GM21723 (cell line): ENCODE measurements around the gene GSTO2.
A peak's percentile ranks its signal among the peaks of the same experiment; 100 is the strongest.

ENCODE experiments used
- ATAC-seq: cut with Tn5 transposase; IDR thresholded peaks from one replicate; pipeline ENCODE4 v1.9.1; 2021; ENCODE audit warnings: mild to moderate bottlenecking, moderate library complexity; ENCODE audit not compliant: unreplicated experiment

Gene GSTO2

DNA sequence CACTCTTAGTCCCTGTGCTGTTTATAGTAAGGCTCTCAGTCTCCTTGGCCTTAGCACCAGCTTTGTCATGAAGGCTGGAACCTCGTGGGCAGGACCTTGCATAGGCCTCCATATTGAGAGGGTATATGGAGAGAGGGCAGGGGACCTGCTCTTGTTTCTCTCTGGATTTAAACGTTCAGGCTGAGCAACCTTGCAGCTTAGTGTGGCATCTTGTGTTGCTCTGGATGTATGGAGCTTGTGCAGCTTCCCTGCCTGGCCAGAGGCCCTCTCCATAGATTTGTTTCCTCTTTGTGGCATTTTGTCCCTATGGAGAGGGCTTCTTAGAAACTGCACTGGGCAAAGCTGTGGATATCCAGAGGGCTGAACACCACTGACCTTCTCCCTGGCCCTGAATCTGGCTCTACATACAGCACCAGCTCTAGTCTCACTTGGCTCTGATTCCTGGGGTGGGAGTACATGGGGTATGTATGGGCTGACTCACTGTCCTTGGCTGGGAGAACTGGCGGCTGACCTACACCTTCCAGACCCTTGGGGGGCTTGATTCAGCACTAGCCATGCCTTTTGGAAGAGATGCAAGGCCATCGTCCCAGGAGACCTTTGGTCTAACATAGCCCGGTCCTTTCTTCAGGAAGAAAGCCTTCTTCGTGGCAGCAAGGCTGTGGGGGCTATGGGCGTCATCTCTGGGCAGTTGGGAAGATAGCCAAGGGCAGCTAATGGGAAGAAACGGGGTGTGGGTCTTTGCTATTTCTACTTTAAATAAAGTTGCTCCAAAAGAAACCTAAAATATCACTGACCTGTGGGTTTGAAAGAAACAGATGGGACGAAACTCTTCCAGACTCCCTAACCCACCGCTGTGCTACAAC, 38.8 kb downstream of the GSTO2 start:
- ATAC-seq: no peak

DNA sequence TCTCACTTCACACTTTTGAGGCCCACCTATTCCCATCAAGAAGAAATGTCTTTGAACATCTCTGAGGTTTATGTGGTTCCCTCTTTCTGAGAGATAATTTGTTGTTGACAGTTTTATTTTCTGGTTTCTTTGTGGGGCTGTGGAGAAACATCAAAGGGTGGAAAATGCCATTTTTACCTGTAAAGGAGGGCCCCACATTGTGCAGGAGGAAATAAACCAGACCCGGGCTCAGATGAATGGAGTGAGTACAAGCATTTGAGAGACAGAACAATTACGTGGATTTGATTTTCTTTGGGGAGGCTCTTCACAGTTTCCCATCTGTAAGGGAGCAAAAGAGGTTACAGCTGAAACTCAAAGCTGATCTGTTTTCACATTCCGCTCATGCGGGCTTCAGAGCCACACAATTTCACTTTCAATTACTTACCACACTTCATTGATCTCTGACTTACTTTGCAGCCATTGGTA, 39.5 kb downstream of the GSTO2 start:
- ATAC-seq: peak; percentile 82

DNA sequence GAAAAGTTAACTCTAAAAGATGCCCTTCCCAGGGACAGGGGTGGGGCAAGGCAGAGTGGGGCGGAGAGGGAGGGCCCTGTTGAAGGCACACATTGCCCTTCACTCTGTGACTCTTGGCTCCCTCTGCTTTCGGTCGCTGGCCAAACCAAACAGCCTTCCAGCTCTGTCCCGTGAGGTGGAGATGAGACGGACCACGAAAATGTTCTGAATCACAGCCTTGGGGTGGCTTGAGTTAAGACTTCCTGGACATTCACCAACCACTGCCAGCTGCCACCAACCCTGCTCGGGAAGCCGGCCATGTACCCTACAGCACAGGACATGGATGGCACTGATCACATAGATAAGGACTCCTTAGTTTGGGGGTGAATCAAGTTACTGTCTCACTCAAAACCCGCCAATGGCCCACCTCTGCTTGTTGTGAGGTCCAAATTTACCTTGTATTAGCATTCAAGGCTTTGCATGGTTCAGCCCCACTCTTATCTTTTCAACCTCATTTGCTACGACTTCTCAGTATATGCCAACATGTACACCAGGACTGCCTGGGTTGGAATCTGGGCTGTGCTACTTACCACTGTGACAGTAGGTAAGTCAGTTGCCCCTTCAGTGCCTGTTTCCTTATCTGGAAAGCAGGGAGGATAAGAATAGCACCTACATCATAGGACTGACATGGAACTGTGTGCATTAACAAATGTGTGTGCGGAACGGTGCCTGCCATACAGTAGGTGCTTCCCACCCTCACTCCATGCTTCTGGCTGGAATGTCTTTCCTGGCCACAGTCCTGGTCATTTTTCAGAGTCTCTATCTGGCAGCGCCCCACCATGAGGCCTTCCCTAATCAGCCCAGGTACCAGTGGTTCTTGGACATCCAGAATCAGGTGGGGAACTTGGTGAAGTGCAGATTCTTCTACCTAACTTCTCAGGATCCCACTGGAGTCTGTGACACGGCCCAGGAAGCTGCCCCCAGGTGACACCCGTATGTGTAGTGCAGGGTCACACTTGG, 41.3 kb downstream of the GSTO2 start:
- ATAC-seq: no peak

DNA sequence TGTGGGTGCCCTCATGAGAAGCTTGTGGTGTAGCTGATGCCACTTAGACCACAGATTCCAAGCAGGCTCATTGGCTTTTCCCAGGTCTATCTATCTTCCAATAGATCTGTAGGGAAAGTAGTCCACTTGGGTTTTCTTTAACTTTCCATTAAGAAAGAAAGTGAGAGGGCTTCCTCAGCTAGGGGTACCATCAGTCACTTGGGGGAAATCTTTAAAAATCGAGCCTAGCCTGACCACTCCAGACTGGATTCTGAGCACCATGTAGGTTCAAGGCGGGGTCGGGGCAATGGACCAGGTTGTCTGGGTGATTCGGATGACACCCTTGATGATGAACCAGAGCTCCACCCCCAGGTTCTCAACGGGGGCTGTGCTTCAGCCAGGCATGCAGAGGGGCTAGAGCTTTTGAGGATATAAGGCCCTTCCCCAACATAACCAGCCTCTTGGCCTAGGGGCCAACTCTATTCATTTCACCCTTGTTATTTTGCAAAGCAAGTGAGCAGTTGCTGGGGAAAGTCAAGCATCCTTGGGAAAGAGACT, 42.3 kb downstream of the GSTO2 start:
- ATAC-seq: no peak

DNA sequence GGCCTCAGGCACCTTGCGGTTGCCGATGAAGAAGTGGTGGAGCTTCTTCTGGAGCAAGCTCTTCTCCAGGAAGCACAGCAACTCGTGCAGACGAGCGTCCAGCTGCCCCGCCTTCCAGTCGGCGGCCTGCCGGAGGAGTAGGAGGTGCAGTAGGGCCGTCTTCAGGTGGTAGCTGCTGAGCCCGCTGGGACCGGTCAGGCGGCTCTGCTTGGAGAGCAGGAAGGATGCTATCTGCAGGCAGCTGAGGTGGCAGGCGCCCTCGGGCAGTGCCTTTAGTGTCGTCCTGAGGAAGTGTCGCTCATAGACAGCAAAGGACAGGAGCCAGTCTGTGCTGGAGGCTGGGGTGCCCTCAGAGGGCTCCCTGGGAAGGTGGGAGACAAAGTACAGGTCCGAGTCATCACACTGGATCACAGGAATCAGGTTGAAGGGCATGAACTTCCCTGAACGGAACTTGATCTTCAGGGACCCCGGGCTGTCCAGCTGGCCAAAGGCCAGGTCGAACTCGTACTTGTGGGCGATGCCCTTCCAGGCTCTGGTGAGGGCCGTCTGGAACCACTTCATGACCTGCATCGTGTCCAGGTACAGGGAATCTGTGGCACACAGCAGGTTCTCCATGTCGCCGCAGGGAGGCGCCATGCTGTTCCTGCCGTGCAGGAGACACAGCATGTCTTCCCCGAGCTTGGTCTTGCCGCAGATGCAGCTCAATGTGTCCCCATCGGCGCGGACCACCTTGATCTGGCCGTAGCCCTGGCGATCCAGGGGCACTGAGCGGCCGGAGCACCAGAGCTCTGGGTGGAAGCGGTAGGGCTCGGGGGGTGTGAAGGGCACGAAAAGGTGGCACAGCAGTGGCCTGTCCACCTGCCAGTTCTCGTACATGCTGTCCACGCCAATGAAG, 45.9 kb downstream of the GSTO2 start:
- ATAC-seq: no peak

DNA sequence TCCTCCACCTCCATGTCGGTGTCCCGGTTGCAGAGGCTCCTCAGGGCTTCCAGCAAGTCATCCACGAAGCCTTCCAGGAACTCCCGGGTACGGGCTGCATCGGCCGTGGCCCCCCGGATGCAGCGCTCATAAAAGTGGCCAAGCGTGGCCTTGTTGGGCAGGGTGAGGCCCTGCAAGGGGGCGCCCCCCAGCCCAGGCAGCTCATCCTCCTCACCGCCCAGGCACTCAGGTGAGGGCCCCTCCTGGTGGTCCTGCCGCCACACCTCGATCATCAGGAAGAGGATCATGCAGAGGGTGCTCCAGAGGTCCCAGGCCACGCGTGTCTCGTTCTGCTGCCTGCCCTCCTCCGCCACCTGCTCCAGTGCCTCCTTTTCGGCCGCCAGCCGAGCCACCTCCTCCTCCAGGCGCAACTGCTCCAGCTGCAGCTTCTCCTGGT, 46.5 kb downstream of the GSTO2 start:
- no peak for ATAC-seq

DNA sequence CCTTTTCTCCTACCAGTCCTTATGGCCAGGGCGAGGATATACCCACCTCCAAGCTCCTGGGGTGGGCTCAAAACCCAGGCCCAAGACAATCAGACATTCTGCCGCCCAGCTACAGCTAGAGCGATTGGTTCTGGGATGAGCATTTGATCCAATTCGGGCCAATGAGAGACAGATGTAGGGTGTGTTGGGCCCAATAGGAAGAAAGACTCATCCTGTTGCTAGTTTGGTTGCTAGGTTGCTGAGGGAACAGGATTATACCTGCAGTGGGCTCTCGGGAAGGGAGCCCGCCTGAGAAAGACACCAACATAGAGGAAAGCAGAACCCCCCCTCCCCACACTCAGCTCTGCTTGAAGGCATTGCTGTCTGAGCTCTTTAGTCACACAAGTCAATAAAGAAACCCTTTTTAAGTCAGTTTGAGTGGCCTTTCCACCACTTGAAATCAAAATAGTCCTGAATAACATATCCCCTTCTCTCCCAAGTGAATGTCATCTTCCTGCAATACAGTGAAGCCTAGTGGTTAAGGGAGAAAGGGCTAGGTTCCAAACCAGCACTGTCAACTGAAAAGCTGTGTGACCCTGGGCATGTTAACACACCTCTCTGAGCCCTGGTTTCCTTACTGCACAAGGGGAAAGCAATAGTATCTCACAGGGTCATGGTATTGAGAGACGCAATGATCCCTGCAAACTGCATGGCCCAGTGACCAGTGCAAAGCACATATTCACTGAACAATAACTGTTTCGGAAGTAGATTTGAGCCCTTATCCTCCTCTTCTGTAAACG, 47.5 kb downstream of the GSTO2 start:
- ATAC-seq: no peak

DNA sequence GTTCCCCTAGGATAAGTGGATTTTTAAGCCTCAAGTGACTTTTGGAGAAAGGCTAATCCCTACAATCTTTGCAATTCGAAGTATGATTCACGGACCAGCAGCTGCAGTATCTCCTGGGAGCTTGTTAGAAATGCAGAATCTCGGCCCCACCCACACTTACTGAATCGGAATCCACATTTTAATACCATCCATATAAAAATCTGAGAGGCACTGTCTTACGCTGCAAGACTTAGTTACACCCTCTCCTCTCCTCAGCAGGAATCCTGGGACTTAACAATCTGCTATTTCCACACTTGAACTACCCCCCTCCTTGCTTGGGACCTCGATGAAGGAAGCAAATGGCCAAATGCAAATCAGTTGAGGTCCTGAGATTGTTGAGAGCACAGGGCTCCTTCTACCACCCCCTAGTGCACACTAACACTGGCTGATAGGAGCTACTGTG, 48.3 kb downstream of the GSTO2 start:
- ATAC-seq: peak; percentile 35

DNA sequence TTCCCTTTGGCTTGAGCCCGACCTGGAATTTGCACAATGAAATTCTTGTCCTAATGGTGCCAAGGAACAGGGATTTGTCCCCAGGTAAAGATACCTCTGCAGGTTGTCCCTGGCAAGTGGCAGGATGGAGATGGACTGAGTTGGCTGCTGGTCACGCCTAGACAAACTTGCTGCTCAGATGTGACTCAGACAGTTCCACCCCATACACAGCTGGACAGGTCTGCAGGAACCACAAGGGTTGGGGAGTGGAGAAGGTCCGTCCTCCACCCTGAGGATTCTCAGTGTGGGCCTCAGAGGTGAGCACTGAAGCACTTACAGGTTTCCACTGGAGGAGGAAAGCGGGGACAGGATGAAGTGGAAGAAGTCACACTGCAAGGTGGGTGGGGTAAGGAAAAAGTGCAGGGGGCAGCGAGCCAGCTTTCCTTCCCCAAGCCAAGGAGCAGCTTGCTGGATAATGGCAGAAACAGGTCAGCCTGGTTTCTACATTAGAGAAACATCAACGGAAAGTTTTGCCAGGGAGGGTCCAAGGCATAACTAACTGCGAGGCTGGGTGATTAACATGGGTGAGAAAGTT, 48.8 kb downstream of the GSTO2 start:
- ATAC-seq: peak; percentile 42

DNA sequence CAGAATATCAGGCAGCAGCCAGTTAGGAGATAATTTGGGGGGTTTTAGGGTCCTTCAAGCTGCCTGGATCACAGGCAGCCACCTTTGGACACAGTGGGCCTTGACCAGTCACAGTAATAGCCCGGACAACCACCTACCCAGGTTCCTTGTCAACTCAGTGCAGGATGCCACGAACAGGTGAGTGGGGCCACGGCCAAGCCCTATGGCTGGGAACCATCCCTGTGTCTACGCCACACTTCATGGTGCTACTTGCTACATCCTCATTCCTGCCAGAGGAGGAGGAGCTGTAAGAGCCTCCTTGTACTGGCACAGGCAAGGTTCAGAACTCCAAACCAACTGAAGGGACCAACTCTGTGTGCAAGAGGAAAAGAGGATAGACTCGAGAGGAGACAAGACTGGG, 49.3 kb downstream of the GSTO2 start:
- no peak for ATAC-seq

DNA sequence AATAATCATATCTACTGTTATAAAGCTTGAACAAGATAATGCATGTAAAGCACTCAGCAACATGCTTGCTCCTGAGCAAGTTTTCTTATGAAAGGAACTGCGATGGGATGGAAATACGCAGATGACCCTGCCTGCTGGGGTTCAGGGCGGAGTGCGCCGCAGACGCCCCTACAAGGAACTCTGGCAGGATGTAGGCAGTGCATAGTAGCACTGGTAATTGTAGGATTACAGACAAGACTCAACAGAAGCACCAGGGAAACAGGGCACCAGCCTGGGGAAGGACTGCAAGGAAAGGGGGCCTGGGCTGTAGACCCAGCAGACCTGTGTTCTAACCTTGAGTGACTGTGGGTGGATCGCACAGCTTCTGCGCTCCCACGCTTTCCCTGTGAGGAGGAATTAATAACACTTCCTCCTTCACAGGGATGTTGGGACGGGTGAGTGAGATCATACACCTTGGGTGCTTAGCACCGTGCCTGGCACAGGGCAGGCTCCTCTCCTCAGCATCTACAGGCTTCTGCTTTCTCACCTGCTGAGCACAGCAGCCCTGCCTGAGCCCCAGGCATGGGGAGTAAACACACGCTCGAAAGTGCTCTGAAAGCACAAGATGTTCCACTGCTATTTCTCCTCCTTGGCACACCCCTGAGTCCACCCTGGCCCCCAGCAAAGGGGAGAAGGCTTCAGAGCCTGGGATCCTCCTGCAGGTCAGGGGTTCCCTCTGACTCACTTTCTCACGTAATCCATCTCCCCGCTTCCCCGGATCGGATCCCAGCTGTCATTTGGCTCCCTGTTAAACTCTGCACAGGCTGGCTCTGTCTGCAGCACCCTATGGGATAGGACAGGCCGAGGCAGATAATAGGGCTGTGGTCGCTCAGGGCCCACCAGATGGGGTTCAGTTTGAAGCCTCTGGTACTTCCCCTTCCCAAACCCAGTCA, 50.1 kb downstream of the GSTO2 start:
- ATAC-seq: no peak

DNA sequence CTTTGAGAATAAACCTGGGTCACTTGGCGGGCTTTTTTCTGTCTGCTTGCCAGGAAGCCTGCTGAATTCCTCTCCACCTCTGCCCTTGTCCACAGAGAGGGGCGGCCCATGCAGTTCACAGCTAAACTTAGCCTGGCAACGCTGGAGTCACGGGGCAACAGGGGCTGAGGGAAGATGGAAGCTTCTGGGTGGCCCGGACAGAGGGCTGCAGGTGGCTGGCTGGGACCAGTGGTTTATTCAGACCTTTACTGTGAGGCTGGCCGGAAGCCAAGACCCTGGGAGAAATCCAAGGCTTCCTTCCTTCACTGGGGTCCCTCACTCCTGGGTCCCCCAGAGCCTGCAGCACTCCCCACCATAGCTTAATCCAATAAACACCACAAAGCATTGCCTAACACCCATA, 52.2 kb downstream of the GSTO2 start:
- no peak for ATAC-seq

DNA sequence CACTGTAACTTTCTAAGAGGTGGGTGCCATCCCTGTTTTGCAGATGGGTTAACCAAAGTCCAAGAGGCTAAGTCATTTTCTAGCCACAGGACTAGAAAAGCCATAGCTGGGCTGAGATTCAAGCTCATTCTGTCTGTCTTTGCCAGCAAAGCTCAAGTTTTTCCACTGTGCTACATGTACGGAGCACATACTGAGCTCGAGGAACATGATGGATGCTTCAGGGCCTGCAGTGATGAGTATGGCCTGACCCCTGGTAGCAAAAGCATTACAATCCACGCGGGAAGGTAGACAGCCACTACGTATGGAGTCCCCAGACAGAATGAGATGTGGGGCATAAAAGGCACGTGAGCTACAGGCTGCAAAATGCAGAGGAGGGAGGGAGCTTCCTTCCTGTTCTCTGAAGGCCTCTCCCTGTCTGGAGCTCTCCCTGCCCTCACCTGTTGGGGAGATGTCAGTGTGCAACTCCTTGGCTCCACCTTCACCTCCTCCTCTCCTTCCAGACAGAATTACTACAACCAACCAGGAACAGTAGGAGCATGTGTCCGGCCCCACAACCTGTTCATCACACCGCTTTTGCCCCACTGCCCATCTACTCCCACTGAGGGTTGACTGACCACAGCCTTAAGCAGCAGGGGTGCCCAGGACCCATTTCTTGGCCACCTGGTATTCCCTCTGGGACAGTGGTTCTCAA, 52.9 kb downstream of the GSTO2 start:
- no peak for ATAC-seq

DNA sequence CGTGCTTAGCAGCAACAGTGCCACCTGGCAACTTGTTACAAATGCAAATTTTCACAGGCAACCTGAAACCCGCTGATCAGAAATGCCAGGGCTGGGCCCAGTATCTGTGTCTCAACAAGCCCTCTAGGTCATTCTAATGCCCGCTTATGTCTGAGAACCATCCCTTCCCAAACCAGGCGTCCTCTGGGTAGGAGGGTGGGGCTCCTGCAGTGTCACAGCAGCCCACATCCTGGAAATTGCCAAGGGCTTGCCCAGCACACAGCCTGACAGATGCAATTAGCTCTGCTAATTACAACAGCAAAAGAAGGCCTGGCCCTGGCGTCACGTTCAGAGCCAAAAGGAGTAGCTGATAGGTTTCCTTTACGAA, 53.4 kb downstream of the GSTO2 start:
- no peak for ATAC-seq

DNA sequence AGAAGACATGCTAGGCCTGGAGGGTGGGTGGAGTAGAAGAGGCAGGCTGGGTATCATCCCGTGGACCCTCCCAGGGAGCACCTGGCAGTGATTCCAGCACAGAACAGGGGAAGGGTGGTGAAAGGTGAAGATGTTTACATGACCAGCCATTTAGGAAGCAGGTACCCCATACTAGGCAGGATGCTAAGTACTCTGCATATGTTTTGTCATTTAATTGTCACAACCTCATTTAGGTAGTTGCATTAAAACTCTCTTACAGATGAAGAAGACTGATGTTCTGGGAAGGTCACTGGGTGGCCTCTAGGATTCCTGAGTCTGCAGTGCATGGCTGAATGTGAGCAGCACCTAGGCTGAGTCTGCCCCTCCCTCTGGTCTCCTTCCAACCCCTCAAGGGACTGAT, 54.1 kb downstream of the GSTO2 start:
- ATAC-seq: no peak

DNA sequence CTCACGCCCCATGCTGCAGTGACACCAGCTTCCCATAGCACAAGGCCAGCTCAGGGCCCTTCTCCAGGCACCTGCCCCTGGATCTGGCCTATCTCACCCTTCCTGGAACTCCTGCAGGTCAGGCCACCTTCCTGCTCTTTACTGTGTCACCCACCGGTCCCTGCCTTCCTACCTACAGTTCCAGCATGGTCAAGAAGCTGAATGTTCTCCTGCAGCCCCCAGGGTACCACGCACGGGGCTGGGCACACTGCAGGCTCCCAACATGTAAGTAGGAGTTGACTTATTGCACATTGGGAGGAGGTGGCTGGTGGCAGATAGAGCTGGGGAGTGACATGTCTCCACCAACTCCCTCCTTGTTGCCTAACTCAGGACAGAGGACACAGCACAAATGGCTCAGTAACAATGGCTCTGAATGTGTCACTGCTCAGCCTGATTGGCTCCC, 54.8 kb downstream of the GSTO2 start:
- no peak for ATAC-seq

DNA sequence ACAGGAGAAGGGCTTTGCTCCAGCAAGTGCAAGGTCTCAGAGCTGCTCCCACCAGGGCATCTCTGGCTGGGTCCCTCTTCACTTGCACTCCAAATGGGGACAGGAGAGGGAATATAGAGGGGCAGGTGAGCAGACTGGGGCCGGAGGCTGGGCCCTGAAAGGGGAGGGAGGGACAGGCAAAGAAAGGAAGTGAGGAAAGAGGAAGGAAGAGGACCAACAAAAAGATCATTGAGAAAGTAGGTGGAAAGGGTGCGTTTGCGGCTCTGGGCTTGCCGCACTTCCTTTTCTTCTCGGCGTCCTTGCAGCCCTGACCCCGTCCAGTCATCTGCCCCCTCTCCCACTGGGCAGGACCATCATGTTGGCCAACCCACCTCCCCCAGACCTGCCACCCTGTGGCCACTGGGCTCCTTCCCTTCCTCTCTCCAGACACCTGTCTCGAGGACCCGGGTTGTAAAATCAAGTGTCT, 55.3 kb downstream of the GSTO2 start:
- ATAC-seq: no peak
